Measurements from ENCODE around the gene LACTB. TPM values are rescaled to one million over a fixed set of nuclear protein-coding genes. Genes with fewer than 3 reads are reported as not detected.
"Not testable (repeated sequence)": the region's sequence is repeated elsewhere in the genome, so short reads cannot be mapped to it uniquely, and the experiment has no call there.

LACTB gene
- total RNA-seq, 1 experiment from 2014 or later: 17.2 TPM

DNA sequence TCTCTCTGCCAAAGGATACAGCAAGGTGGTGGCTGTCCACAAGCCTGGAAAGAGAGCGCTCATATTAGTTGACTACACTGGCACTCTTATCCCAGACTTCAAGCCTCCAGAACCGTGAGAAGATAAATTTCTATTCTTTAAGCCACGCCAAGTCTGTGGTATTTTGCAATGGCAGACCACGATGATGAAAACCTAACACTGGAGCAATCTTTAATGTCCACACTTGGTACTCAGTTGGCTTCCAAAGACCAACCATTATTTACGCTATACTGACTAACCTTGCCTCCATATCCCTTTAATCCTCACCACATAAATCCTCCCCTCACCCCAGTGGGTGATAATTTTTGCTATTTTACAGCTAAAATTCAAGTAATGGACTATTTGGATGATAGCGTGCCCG is 16.9 kb upstream of the LACTB start (continued):
- TF ChIP-seq, protein P1, sequence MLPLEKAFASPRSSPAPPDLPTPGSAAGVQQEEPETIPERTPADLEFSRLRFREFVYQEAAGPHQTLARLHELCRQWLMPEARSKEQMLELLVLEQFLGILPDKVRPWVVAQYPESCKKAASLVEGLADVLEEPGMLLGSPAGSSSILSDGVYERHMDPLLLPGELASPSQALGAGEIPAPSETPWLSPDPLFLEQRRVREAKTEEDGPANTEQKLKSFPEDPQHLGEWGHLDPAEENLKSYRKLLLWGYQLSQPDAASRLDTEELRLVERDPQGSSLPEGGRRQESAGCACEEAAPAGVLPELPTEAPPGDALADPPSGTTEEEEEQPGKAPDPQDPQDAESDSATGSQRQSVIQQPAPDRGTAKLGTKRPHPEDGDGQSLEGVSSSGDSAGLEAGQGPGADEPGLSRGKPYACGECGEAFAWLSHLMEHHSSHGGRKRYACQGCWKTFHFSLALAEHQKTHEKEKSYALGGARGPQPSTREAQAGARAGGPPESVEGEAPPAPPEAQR (CRISPR knock-in tag; IDR thresholded peaks at IDR 0.05): no peak
- TF ChIP-seq, protein P2, sequence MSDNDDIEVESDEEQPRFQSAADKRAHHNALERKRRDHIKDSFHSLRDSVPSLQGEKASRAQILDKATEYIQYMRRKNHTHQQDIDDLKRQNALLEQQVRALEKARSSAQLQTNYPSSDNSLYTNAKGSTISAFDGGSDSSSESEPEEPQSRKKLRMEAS (CRISPR knock-in tag; IDR thresholded peaks at IDR 0.05): no peak
- TF ChIP-seq ZNF138 (CRISPR knock-in tag; conservative IDR thresholded peaks at IDR 0.05) (no peak), NR3C1 (CRISPR knock-in tag; conservative IDR thresholded peaks at IDR 0.05; ENCODE audit: low read depth) (no peak), CREB1 (CRISPR knock-in tag; IDR thresholded peaks at IDR 0.05) (no peak), NFYB (CRISPR knock-in tag; conservative IDR thresholded peaks at IDR 0.05; ENCODE audit: low read depth) (no peak), RELA (CRISPR knock-in tag; IDR thresholded peaks at IDR 0.05; ENCODE audit: borderline replicate concordance) (no peak), TEAD1 (CRISPR knock-in tag; IDR thresholded peaks at IDR 0.05) (no peak), ZNF263 (CRISPR knock-in tag; IDR thresholded peaks at IDR 0.05; ENCODE audit: low read depth) (no peak)
- TF ChIP-seq, protein P3, sequence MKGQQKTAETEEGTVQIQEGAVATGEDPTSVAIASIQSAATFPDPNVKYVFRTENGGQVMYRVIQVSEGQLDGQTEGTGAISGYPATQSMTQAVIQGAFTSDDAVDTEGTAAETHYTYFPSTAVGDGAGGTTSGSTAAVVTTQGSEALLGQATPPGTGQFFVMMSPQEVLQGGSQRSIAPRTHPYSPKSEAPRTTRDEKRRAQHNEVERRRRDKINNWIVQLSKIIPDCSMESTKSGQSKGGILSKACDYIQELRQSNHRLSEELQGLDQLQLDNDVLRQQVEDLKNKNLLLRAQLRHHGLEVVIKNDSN (CRISPR knock-in tag; IDR thresholded peaks at IDR 0.05): no peak
- TF ChIP-seq, protein P4, sequence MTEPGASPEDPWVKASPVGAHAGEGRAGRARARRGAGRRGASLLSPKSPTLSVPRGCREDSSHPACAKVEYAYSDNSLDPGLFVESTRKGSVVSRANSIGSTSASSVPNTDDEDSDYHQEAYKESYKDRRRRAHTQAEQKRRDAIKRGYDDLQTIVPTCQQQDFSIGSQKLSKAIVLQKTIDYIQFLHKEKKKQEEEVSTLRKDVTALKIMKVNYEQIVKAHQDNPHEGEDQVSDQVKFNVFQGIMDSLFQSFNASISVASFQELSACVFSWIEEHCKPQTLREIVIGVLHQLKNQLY (CRISPR knock-in tag; IDR thresholded peaks at IDR 0.05): no peak
- TF ChIP-seq, protein P5, sequence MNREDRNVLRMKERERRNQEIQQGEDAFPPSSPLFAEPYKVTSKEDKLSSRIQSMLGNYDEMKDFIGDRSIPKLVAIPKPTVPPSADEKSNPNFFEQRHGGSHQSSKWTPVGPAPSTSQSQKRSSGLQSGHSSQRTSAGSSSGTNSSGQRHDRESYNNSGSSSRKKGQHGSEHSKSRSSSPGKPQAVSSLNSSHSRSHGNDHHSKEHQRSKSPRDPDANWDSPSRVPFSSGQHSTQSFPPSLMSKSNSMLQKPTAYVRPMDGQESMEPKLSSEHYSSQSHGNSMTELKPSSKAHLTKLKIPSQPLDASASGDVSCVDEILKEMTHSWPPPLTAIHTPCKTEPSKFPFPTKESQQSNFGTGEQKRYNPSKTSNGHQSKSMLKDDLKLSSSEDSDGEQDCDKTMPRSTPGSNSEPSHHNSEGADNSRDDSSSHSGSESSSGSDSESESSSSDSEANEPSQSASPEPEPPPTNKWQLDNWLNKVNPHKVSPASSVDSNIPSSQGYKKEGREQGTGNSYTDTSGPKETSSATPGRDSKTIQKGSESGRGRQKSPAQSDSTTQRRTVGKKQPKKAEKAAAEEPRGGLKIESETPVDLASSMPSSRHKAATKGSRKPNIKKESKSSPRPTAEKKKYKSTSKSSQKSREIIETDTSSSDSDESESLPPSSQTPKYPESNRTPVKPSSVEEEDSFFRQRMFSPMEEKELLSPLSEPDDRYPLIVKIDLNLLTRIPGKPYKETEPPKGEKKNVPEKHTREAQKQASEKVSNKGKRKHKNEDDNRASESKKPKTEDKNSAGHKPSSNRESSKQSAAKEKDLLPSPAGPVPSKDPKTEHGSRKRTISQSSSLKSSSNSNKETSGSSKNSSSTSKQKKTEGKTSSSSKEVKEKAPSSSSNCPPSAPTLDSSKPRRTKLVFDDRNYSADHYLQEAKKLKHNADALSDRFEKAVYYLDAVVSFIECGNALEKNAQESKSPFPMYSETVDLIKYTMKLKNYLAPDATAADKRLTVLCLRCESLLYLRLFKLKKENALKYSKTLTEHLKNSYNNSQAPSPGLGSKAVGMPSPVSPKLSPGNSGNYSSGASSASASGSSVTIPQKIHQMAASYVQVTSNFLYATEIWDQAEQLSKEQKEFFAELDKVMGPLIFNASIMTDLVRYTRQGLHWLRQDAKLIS (CRISPR knock-in tag; IDR thresholded peaks at IDR 0.05; ENCODE audit: borderline replicate concordance): no peak
- TF ChIP-seq, protein P6, sequence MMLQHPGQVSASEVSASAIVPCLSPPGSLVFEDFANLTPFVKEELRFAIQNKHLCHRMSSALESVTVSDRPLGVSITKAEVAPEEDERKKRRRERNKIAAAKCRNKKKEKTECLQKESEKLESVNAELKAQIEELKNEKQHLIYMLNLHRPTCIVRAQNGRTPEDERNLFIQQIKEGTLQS (CRISPR knock-in tag; conservative IDR thresholded peaks at IDR 0.05): no peak

DNA sequence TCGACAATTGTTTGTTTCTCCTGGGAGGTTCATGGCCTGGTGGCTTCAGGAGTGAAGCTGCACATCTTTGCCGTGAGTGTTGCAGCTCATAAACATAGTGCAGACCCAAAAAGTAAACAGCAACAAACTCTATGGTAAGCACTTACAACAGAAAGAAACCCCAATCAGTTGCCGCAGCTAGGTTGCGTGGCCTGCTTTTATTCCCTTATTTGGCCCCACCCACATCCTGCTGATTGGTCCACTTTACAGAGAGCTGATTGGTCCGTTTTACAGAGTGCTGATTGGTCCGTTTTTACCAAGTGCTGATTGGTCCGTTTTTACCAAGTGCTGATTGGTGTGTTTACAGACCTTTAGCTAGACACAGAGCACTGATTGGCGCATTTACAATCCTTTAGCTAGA is 16.3 kb upstream of the LACTB start:
- DNase-seq (ENCODE audit: low spot score); CTCF ChIA-PET; ATAC-seq; H3K36me3 Mint-ChIP-seq; POLR2A ChIA-PET; H3K4me1 Mint-ChIP-seq; H3K27ac Mint-ChIP-seq; H3K27me3 Mint-ChIP-seq (ENCODE audit: low read depth); H3K4me3 Mint-ChIP-seq: not testable (repeated sequence)
- TF ChIP-seq NFYB (CRISPR knock-in tag; conservative IDR thresholded peaks at IDR 0.05; ENCODE audit: low read depth): peak; percentile 51
- H3K9me3 Mint-ChIP-seq: peaks cover 24% of the 10 kb centered on the region

DNA sequence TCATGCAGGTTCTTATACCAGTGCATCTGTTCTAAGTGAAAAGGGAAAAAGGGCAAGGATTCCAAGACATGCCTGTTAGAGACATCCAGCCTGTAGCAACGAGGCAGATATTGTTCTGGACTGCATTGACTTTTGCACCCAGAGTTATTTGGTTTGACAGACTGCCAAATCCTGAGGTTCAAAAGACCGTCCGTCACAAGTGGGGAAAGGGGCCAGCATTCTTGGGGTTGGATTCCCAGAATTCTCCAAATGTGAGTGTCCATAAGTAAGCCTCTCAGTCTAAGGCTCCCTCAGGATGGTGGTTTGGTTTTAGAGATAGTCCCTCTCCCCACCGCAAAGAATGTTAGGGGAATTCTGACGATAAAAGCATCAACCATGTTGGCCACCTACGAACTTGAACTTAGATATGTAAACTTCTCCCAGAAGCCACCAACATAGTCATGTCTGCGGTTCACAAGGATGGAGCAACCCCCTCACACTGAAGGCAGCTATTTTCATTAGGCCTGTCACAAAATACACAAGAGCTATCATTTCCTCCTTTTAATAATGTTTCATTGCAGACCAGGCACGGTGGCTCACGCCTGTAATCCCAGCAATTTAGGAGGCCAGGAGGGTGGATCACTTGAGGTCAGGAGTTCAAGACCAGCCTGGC is 13.6 kb upstream of the LACTB start:
- H3K4me1 Mint-ChIP-seq: no peaks in the 10 kb centered on the region
- H3K4me3 Mint-ChIP-seq: no peak overlapping the region

More for the DNA sequence above, 13.6 kb upstream of the LACTB start:
- peaks cover 4% of the 10 kb centered on the region for H3K36me3 Mint-ChIP-seq
- TF ChIP-seq GABPB1 (CRISPR knock-in tag; IDR thresholded peaks at IDR 0.05): no peak
- TF ChIP-seq ZNF219 (CRISPR knock-in tag; IDR thresholded peaks at IDR 0.05; ENCODE audit: borderline replicate concordance): no peak
- TF ChIP-seq, protein P7, sequence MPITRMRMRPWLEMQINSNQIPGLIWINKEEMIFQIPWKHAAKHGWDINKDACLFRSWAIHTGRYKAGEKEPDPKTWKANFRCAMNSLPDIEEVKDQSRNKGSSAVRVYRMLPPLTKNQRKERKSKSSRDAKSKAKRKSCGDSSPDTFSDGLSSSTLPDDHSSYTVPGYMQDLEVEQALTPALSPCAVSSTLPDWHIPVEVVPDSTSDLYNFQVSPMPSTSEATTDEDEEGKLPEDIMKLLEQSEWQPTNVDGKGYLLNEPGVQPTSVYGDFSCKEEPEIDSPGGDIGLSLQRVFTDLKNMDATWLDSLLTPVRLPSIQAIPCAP (CRISPR knock-in tag; IDR thresholded peaks at IDR 0.05): no peak
- TF ChIP-seq NFATC4 (CRISPR knock-in tag; IDR thresholded peaks at IDR 0.05): no peak
- ChIA-PET CTCF (interaction anchor here (0.5 kb wide), 1 partner anchor 160 kb away, joined by 3 read pairs; no protein-coding TSS in a partner anchor), POLR2A (no interaction called here)
- DNase-seq (ENCODE audit: low spot score) (no peak), ATAC-seq (no peak)
- no peak overlapping the region for H3K27ac Mint-ChIP-seq
- peaks cover 18% of the 10 kb centered on the region for H3K9me3 Mint-ChIP-seq
- H3K27me3 Mint-ChIP-seq (ENCODE audit: low read depth): no peaks in the 10 kb centered on the region; the same call in 1 of the 2 replicates
